HepG2 (cell line): ENCODE results near the gene ICAM5. TPM values are rescaled to one million over a fixed set of nuclear protein-coding genes. Genes with fewer than 3 reads are reported as not detected.
A peak's percentile ranks its signal among the peaks of the same experiment; 100 is the strongest.

Experiments used
- ATAC-seq: fragments of 200-7000 bp; cut with Tn5 transposase; 3 replicates; pipeline ENCODE4 v1.9.1; 2020; ENCODE audit warnings: mild to moderate bottlenecking, moderate library complexity
- BruUV-seq: library from RNA; stranded (reverse); fragments of 400-500 nt; replicated peaks from 2 replicates; lab custom pipeline; 2021; lab: Mats Ljungman, UMichigan
- CTCF ChIA-PET: fragments of 300-600 bp; formaldehyde crosslinking; extraction: SDS; loops from one replicate; lab custom pipeline; 2021; ENCODE audit warnings: low total read pairs, inconsistent platforms, low intra/inter-chr PET ratio; lab: Yijun Ruan, JAX
- POLR2A ChIA-PET: fragments of 350-600 bp; sonication (Branson Sonifier 250); formaldehyde crosslinking; loops from one replicate; lab custom pipeline; 2020; ENCODE audit warnings: antibody characterized with exemption, inconsistent platforms; lab: Yijun Ruan, JAX
- DNase-seq: peaks from one replicate; pipeline ENCODE4 v3.0.0-alpha.2; 2015; ENCODE audit warnings: low spot score
- FAIRE-seq: peaks from 3 replicates; lab custom pipeline; 2011; peaks lifted over from hg19 to GRCh38; lab: Jason Lieb, UNC
- H2AFZ ChIP-seq: one replicate; pipeline ENCODE4 v1.6.1; 2011; ENCODE audit warnings: low read length, inconsistent platforms
- H3K27ac ChIP-seq: fragments of 300-600 bp; 3 replicates; pipeline ENCODE4 v1.8.0; 2011; ENCODE audit warnings: mixed run types, mild to moderate bottlenecking, mixed read lengths, low read length, inconsistent platforms; ENCODE audit not compliant: insufficient read depth; ENCODE audit errors: extremely low read length
- H3K27me3 ChIP-seq, 2 experiments: fragments of 200-600 bp in 1 of 2; 2 replicates in 1 of 2; 3 replicates in 1 of 2; pipeline versions ENCODE4 v1.6.0 to v1.8.0; 2011; ENCODE audit warnings: low read length in 2 of 2, mild to moderate bottlenecking in 2 of 2, moderate library complexity in 2 of 2, inconsistent platforms in 1 of 2; ENCODE audit not compliant: insufficient read depth in 2 of 2, control insufficient read depth in 1 of 2
- H3K36me3 ChIP-seq, 2 experiments: fragments of 200-600 bp in 1 of 2; replicated peaks in 1 of 2; 2 replicates in 1 of 2; 3 replicates in 1 of 2; pipeline versions ENCODE4 v1.5.1 to v1.8.0; 2011; ENCODE audit warnings: low read length in 2 of 2, inconsistent platforms in 1 of 2; ENCODE audit not compliant: insufficient read depth in 2 of 2, control insufficient read depth in 1 of 2
- H3K4me1 ChIP-seq: 2 replicates; pipeline ENCODE4 v1.5.1; 2012; ENCODE audit warnings: low read length, inconsistent platforms; ENCODE audit not compliant: insufficient read depth
- H3K4me2 ChIP-seq: 2 replicates; pipeline ENCODE4 v1.6.0; 2011; ENCODE audit warnings: low read depth, low read length, inconsistent platforms
- H3K4me3 ChIP-seq, 3 experiments: fragments of 200-600 bp in 1 of 3; sonication (generic), shearing (Covaris generic) in 1 of 3; replicated peaks in 1 of 3; 2 replicates each; pipeline ENCODE4 v1.5.1; 2011 to 2016; ENCODE audit warnings: low read length in 3 of 3, inconsistent platforms in 2 of 3, low read depth in 2 of 3, mild to moderate bottlenecking in 2 of 3, control low read depth in 1 of 3, mixed read lengths in 1 of 3; ENCODE audit not compliant: insufficient read depth in 1 of 3
- H3K79me2 ChIP-seq: one replicate; pipeline ENCODE4 v1.6.1; 2011; ENCODE audit warnings: low read length, inconsistent platforms; ENCODE audit not compliant: insufficient read depth
- H3K9ac ChIP-seq: 2 replicates; pipeline ENCODE4 v1.6.0; 2011; ENCODE audit warnings: mild to moderate bottlenecking, low read depth, low read length, inconsistent platforms; ENCODE audit not compliant: insufficient read depth
- H3K9me3 ChIP-seq: 2 replicates; pipeline ENCODE4 v1.5.1; 2012; ENCODE audit warnings: mild to moderate bottlenecking, low read length
- H4K20me1 ChIP-seq: 2 replicates; pipeline ENCODE4 v1.6.0; 2011; ENCODE audit warnings: inconsistent platforms, mild to moderate bottlenecking, low read length, moderate library complexity; ENCODE audit not compliant: insufficient read depth
- ATF7-NPFF ChIP-seq: sonication (generic); formaldehyde crosslinking; IDR thresholded peaks from 2 replicates; pipeline ENCODE4 v1.8.1; 2023; ENCODE audit warnings: mild to moderate bottlenecking, low read depth, missing genetic modification reagents, moderate library complexity
- BRD4 ChIP-seq: sonication (generic); formaldehyde crosslinking; IDR thresholded peaks from 2 replicates; pipeline ENCODE4 v1.4.0; 2020; ENCODE audit warnings: missing genetic modification reagents
- ETV5 ChIP-seq: IDR thresholded peaks from 2 replicates; pipeline ENCODE4 v1.6.1; 2018; ENCODE audit warnings: missing biosample characterization, missing genetic modification reagents, inconsistent platforms, borderline replicate concordance
- HCFC1 ChIP-seq: fragments of 150-350 bp; IDR thresholded peaks from 2 replicates; pipeline ENCODE4 v1.6.1; 2014; ENCODE audit warnings: low read depth, low read length
- NFATC3 ChIP-seq: sonication (generic); formaldehyde crosslinking; IDR thresholded peaks from 2 replicates; pipeline ENCODE4 v1.5.1; 2020; ENCODE audit warnings: mild to moderate bottlenecking, missing genetic modification reagents
- NFRKB ChIP-seq: fragments of 450-650 bp; IDR thresholded peaks from 2 replicates; pipeline ENCODE4 v1.6.1; 2017
- SOX6 ChIP-seq, 2 experiments: fragments of 450-650 bp in 1 of 2; sonication (generic) in 1 of 2; formaldehyde crosslinking in 1 of 2; IDR thresholded peaks; 2 replicates each; pipeline versions ENCODE4 v1.4.0 to v1.6.1; 2017 to 2020; ENCODE audit warnings: antibody characterized with exemption in 1 of 2, mild to moderate bottlenecking in 1 of 2, missing genetic modification reagents in 1 of 2
- TAF15 ChIP-seq: fragments of 200-400 bp; formaldehyde crosslinking; IDR thresholded peaks from one replicate; pipeline ENCODE4 v1.6.1; 2018; ENCODE audit warnings: mild to moderate bottlenecking, low read depth, low read length; ENCODE audit not compliant: poor library complexity, severe bottlenecking
- ZEB1 ChIP-seq: IDR thresholded peaks from 2 replicates; pipeline ENCODE4 v1.6.1; 2012; ENCODE audit warnings: mild to moderate bottlenecking, low read depth, inconsistent platforms; ENCODE audit not compliant: insufficient replicate concordance
- ZFP1 ChIP-seq: IDR thresholded peaks from 2 replicates; pipeline ENCODE4 v1.6.1; 2016
- ZMAT3 ChIP-seq: sonication (generic); formaldehyde crosslinking; conservative IDR thresholded peaks from 2 replicates; pipeline ENCODE4 v1.7.0; 2021; ENCODE audit warnings: missing genetic modification reagents
- ZMYM4 ChIP-seq: sonication (generic); formaldehyde crosslinking; IDR thresholded peaks from 2 replicates; pipeline ENCODE4 v1.8.1; 2023; ENCODE audit warnings: mild to moderate bottlenecking, missing genetic modification reagents
- ZNF234 ChIP-seq: sonication (generic); formaldehyde crosslinking; conservative IDR thresholded peaks from 2 replicates; pipeline ENCODE4 v1.5.1; 2020; ENCODE audit warnings: mild to moderate bottlenecking, missing genetic modification reagents
- ZNF335 ChIP-seq: sonication (generic); formaldehyde crosslinking; IDR thresholded peaks from 2 replicates; pipeline ENCODE4 v1.4.0; 2020; ENCODE audit warnings: missing genetic modification reagents
- ZNF543 ChIP-seq: sonication (generic); formaldehyde crosslinking; IDR thresholded peaks from 2 replicates; pipeline ENCODE4 v1.4.0; 2020; ENCODE audit warnings: mild to moderate bottlenecking, missing genetic modification reagents
- ZNF558 ChIP-seq: sonication (generic); formaldehyde crosslinking; IDR thresholded peaks from 2 replicates; pipeline ENCODE4 v1.9.0; 2022; ENCODE audit warnings: mild to moderate bottlenecking, missing genetic modification reagents, borderline replicate concordance
- ZNF572 ChIP-seq: sonication (generic); formaldehyde crosslinking; IDR thresholded peaks from 2 replicates; pipeline ENCODE4 v1.5.1; 2020; ENCODE audit warnings: mild to moderate bottlenecking, missing genetic modification reagents
- ZNF607 ChIP-seq: sonication (generic); formaldehyde crosslinking; IDR thresholded peaks from 2 replicates; pipeline ENCODE4 v1.5.1; 2020; ENCODE audit warnings: missing genetic modification reagents, mild to moderate bottlenecking, borderline replicate concordance
- ZNF772 ChIP-seq: sonication (generic); formaldehyde crosslinking; IDR thresholded peaks from 2 replicates; pipeline ENCODE4 v1.5.0; 2020; ENCODE audit warnings: mild to moderate bottlenecking, missing genetic modification reagents
- ZNF775 ChIP-seq: sonication (generic); formaldehyde crosslinking; IDR thresholded peaks from 2 replicates; pipeline ENCODE4 v1.4.0; 2020; ENCODE audit warnings: missing genetic modification reagents, mild to moderate bottlenecking, moderate library complexity, borderline replicate concordance
- WGBS: methylation state at CpG from one replicate; pipeline ENCODE4 v1.1.6; 2017; ENCODE audit warnings: low lambda C conversion rate; 5-methylcytosine and 5-hydroxymethylcytosine counted together
- in situ Hi-C: cut with HindIII; loops from 2 replicates; pipeline ENCODE4 v1.10.0; 2017; ENCODE audit warnings: low pct_unique_long_range_greater_than_20kb; ENCODE audit not compliant: extremely low pct_ligation_motif_present
- intact Hi-C: fragments of 100-400 bp; cut with micrococcal nuclease; formaldehyde crosslinking; loops from one replicate; pipeline ENCODE4 v1.10.0; 2022; ENCODE audit not compliant: unreplicated experiment
- polyA plus RNA-seq, 8 experiments: library from polyadenylated mRNA; depleted of rRNA in 3 of 8; stranded (reverse) in 7 of 8; unstranded in 1 of 8; fragments of >200 nt; fragmentation: Illumina TruSeq in 4 of 8; extraction: Trizol in 4 of 8; gene quantifications; 2 replicates each; pipeline versions ENCODE4 v1.2.1 to v1.2.3, GENCODE V29; 2011 to 2016; ENCODE audit warnings: low read depth in 4 of 8, missing spikeins in 1 of 8, mixed read lengths in 1 of 8; ENCODE audit not compliant: insufficient read depth in 1 of 8
- total RNA-seq, 5 experiments: library from RNA; depleted of rRNA; stranded (reverse); fragments of >200 nt; fragmentation: Illumina TruSeq; extraction: Trizol; gene quantifications; 2 replicates each; pipeline ENCODE4 v1.2.3, GENCODE V29; 2016; ENCODE audit warnings: low read depth in 1 of 5
- TF ChIP-seq, protein P1 (sequence below): IDR thresholded peaks from 2 replicates; pipeline ENCODE4 v1.6.1; 2016; ENCODE audit warnings: low read depth
- TF ChIP-seq, protein P2 (sequence below): sonication (generic); formaldehyde crosslinking; IDR thresholded peaks from 2 replicates; pipeline ENCODE4 v1.5.0; 2020; ENCODE audit warnings: mild to moderate bottlenecking, missing genetic modification reagents, moderate library complexity

ICAM5 gene
- total and polyA plus RNA-seq, 2 of the 13 experiments (the other 11 are each of a cell fraction or from before 2014, with no cell fraction given), result 0.46 to 1.6 TPM

DNA sequence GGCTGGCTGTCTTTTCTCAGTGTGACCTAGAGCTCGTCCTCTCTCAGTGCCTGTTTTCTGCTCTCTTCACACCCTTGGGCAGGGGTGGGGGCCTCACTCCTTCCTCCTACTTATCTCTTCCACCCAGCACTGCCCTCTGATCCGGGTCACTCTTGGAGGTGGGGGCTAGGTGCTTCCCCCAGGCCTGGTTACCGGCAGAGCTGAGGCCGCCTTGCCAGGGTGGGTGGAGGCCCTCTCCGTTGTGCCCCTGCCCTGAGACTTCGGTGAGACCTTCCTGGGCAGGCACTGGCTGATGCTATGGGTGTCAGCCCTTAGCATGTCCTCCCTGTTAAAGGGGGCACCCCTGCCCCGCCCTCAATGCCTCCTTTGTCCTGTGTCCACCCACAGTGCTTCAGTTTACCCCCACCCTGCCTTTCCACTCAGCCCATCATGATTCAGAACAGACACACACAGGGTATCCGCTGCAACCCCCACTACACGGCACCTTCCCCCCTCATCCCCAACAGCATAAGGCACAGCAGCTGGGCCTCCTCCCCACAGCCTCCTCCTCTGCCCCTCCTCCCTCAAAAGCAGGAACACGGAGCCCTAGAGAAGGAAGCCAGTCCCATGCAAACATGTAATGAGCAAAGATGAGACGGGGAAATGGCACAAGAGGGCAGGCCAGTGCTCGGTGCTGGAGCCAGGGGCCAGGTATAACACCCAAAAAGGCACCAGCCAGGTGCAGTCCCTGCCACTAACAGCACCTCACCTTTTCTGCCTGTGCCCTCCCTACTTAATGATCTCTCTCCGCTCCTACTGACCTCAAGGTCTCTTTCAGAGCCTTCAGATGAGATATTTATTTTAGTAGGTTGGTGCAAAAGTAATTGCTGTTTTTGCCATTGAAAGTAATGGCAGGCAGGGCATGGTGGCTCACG is 10.1 kb downstream of the ICAM5 start:
- Histone ChIP-seq H3K36me3 (no peaks in the 10 kb centered on the region), H3K27me3 (peaks cover 0 to 4% of the 10 kb centered on the region in 2 experiments; a peak in 1 of 5 replicates), H3K79me2 (no peaks in the 10 kb centered on the region), H4K20me1 (no peaks in the 10 kb centered on the region), H3K9ac (no peak overlapping the region), H3K27ac (no peak overlapping the region), H3K4me1 (peaks cover 37% of the 10 kb centered on the region), H3K4me2 (peak overlapping the region; percentile 74), H3K9me3 (no peaks in the 10 kb centered on the region), H2AFZ (no peak overlapping the region), H3K4me3 (peak overlapping the region in 1 of 3 experiments; percentile 61; a peak in 2 of 6 replicates)
- ChIA-PET CTCF (no interaction called here), POLR2A (interaction anchor here (0.6 to 2.0 kb wide), 5 partner anchors 10 to 83 kb away, joined by 3 to 5 read pairs (median 3); partner anchors contain the start of genes ICAM1, TYK2 and ZGLP1)
- no peak for DNase-seq
- in situ Hi-C loops (no loop called here), intact Hi-C loops (no loop called here)
- WGBS, result 8% methylated on average over 11 of the region's 14 CpGs
- no TSS peak for BruUV-seq
- FAIRE-seq, result no peak
- peak; percentile 45 for ATAC-seq
- TF ChIP-seq ZNF558 (no peak), ZNF543 (CRISPR knock-in tag) (no peak), ZNF335 (0 out of 2 replicates have a peak, but pooled peaks have one; percentile 41), ZNF775 (CRISPR knock-in tag) (no peak), NFRKB (no peak), SOX6 (IDR thresholded peaks at IDR 0.05) (no peak), SOX6 (CRISPR knock-in tag; IDR thresholded peaks at IDR 0.05) (no peak), HCFC1 (no peak), ZEB1 (no peak), ZFP1 (CRISPR knock-in tag) (no peak), ZNF234 (CRISPR knock-in tag) (no peak), ETV5 (CRISPR knock-in tag) (no peak), NFATC3 (CRISPR knock-in tag) (no peak), ZNF772 (CRISPR knock-in tag) (0 out of 2 replicates have a peak, but pooled peaks have one; percentile 20), TAF15 (no peak), ZMAT3 (CRISPR knock-in tag) (no peak), ATF7-NPFF (CRISPR knock-in tag) (no peak), ZNF572 (CRISPR knock-in tag) (0 out of 2 replicates have a peak, but pooled peaks have one; percentile 27), ZMYM4 (CRISPR knock-in tag) (no peak), BRD4 (no peak), ZNF607 (CRISPR knock-in tag) (no peak)
- TF ChIP-seq, protein P1, sequence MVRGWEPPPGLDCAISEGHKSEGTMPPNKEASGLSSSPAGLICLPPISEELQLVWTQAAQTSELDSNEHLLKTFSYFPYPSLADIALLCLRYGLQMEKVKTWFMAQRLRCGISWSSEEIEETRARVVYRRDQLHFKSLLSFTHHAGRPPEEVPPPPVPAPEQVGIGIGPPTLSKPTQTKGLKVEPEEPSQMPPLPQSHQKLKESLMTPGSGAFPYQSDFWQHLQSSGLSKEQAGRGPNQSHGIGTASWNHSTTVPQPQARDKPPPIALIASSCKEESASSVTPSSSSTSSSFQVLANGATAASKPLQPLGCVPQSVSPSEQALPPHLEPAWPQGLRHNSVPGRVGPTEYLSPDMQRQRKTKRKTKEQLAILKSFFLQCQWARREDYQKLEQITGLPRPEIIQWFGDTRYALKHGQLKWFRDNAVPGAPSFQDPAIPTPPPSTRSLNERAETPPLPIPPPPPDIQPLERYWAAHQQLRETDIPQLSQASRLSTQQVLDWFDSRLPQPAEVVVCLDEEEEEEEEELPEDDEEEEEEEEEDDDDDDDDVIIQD (CRISPR knock-in tag), result no peak
- TF ChIP-seq, protein P2, sequence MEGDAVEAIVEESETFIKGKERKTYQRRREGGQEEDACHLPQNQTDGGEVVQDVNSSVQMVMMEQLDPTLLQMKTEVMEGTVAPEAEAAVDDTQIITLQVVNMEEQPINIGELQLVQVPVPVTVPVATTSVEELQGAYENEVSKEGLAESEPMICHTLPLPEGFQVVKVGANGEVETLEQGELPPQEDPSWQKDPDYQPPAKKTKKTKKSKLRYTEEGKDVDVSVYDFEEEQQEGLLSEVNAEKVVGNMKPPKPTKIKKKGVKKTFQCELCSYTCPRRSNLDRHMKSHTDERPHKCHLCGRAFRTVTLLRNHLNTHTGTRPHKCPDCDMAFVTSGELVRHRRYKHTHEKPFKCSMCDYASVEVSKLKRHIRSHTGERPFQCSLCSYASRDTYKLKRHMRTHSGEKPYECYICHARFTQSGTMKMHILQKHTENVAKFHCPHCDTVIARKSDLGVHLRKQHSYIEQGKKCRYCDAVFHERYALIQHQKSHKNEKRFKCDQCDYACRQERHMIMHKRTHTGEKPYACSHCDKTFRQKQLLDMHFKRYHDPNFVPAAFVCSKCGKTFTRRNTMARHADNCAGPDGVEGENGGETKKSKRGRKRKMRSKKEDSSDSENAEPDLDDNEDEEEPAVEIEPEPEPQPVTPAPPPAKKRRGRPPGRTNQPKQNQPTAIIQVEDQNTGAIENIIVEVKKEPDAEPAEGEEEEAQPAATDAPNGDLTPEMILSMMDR (CRISPR knock-in tag), result peak; percentile 34; the same call in 1 of the 2 replicates
